ENCODE measurements around the gene SULT1E1.

SULT1E1 gene

GRCh38 chr4:69876071-69876470 lies 16.1 kb upstream of the SULT1E1 start:
- TF ChIP-seq CTCF (IDR thresholded peaks at IDR 0.05): no peak
- H3K4me1 Mint-ChIP-seq: no peaks in the 10 kb centered on the region
- DNase-seq: no peak
- H3K27ac Mint-ChIP-seq: no peak overlapping the region
- peaks cover 2% of the 10 kb centered on the region for H3K9me3 Mint-ChIP-seq
- no peaks in the 10 kb centered on the region for H3K36me3 Mint-ChIP-seq (ENCODE audit: low read depth)
- peaks cover 3% of the 10 kb centered on the region for H3K27me3 Mint-ChIP-seq (ENCODE audit: low read depth, poor library complexity)
- H3K4me3 Mint-ChIP-seq: no peak overlapping the region

GRCh38 chr4:69875576-69875975 lies 15.6 kb upstream of the SULT1E1 start:
- H3K4me1 Mint-ChIP-seq: no peaks in the 10 kb centered on the region
- peaks cover 3% of the 10 kb centered on the region for H3K27me3 Mint-ChIP-seq (ENCODE audit: low read depth, poor library complexity)
- no peak for DNase-seq
- peaks cover 2% of the 10 kb centered on the region for H3K9me3 Mint-ChIP-seq
- no peak overlapping the region for H3K4me3 Mint-ChIP-seq
- no peak overlapping the region for H3K27ac Mint-ChIP-seq
- TF ChIP-seq CTCF (IDR thresholded peaks at IDR 0.05): no peak
- no peaks in the 10 kb centered on the region for H3K36me3 Mint-ChIP-seq (ENCODE audit: low read depth)

DNA sequence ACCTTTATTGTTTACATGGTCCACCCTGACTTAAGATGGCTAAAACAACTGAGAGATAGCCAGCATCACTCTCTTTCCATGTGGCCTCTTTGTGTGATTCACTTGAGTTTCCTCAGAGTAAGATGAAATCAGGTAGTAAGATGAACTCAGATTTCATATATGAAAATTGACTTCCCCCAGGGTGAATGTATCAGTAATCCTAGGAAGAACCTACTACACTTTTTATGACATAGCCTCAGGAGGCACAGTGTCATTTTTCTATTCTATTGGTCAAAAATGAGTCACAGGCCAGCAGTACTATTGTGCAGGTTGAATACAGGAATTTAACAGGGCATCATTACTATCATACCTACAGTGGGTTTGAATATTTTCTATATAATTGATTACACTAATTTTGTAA lies 14.6 kb upstream of the SULT1E1 start:
- no peak overlapping the region for H3K4me3 Mint-ChIP-seq
- TF ChIP-seq CTCF (IDR thresholded peaks at IDR 0.05): no peak
- DNase-seq: no peak
- H3K4me1 Mint-ChIP-seq: no peaks in the 10 kb centered on the region
- H3K36me3 Mint-ChIP-seq (ENCODE audit: low read depth): no peaks in the 10 kb centered on the region
- peaks cover 3% of the 10 kb centered on the region for H3K27me3 Mint-ChIP-seq (ENCODE audit: low read depth, poor library complexity)
- no peak overlapping the region for H3K27ac Mint-ChIP-seq
- H3K9me3 Mint-ChIP-seq: peaks cover 2% of the 10 kb centered on the region

DNA sequence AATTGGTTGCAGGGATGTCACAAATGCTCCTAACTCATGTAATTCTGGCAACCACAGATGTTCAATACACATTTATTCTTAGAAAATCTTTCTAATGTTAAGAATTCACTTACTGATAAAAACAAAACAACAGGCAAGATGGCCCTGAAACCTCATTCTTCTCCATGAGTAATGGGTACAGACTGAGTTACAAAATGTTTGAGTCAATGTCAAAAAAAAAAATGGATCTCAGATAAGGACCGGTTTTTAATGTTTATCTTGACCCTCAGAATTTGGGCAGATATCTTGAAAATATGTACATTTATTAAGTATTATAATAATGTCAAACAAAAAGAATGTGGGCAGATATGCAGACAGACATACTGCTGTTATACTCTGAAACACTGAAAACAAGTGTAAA lies 1.8 kb upstream of the SULT1E1 start:
- Mint-ChIP-seq H3K9me3 (no peaks in the 10 kb centered on the region), H3K27me3 (ENCODE audit: low read depth, poor library complexity) (no peaks in the 10 kb centered on the region), H3K4me1 (no peaks in the 10 kb centered on the region), H3K36me3 (ENCODE audit: low read depth) (no peaks in the 10 kb centered on the region), H3K27ac (no peak overlapping the region), H3K4me3 (no peak overlapping the region)
- DNase-seq: no peak
- no peak for TF ChIP-seq CTCF (IDR thresholded peaks at IDR 0.05)

- H3K27ac Mint-ChIP-seq: no peak overlapping the region
- H3K36me3 Mint-ChIP-seq (ENCODE audit: low read depth): no peaks in the 10 kb centered on the region
- H3K4me1 Mint-ChIP-seq: no peaks in the 10 kb centered on the region
- no peaks in the 10 kb centered on the region for H3K9me3 Mint-ChIP-seq
- TF ChIP-seq CTCF (IDR thresholded peaks at IDR 0.05): no peak
- H3K27me3 Mint-ChIP-seq (ENCODE audit: low read depth, poor library complexity): no peaks in the 10 kb centered on the region
- DNase-seq: no peak
- H3K4me3 Mint-ChIP-seq: no peak overlapping the region
Measured at GRCh38 chr4:69860521-69861298, 765 bp upstream of the SULT1E1 start.

- Mint-ChIP-seq H3K4me1 (no peaks in the 10 kb centered on the region), H3K36me3 (ENCODE audit: low read depth) (no peaks in the 10 kb centered on the region), H3K4me3 (no peak overlapping the region), H3K9me3 (no peaks in the 10 kb centered on the region), H3K27me3 (ENCODE audit: low read depth, poor library complexity) (no peaks in the 10 kb centered on the region), H3K27ac (no peak overlapping the region)
- DNase-seq: no peak
- no peak for TF ChIP-seq CTCF (IDR thresholded peaks at IDR 0.05)
Measured at GRCh38 chr4:69859140-69859685, 732 bp downstream of the SULT1E1 start.

All from nephron progenitor cell (in vitro differentiated cells).